ENCODE data around the gene CTIF.

CTIF gene

DNA sequence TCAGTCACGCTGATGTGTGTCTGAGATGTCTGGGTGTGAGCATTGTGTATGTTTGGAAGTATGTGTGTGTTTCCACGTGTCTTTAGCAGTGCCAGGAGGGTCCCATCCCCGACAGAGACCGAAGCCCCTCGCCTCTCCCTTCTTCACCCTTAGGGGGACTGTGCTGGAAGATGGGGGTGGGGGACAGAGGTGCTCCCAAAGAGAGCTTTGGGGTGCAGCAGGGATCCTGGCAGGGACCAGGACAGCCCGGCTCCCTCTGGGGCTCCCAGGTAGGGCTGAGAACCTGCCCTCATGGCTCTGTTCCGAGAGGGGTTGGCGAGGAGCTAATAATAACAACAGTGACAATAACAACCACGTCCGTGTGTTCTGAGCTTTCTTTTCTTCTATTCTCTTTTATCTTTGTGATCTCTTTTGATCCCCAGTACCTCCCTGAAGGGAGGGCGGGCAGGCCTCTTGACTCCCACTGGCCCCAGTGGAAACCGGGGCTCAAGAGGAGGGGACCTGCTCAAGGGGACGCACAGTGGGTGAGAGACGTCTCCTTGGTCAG lies 354.3 kb downstream of the CTIF start:
- FAIRE-seq (no peak), DNase-seq (ENCODE audit: insufficient read length, low spot score) (no peak)
- TF ChIP-seq POLR2A (IDR thresholded peaks at IDR 0.05; ENCODE audit: low read depth, low read length) (no peak), SPI1 (IDR thresholded peaks at IDR 0.05; ENCODE audit: low read depth, low read length) (no peak), POLR2AphosphoS5 (IDR thresholded peaks at IDR 0.05; ENCODE audit: low read depth, low read length) (no peak), POU2F2 (IDR thresholded peaks at IDR 0.05; ENCODE audit: low read depth, low read length) (no peak), PAX5 (IDR thresholded peaks at IDR 0.05; ENCODE audit: insufficient read depth, low read length, severe bottlenecking) (no peak), TAF1 (IDR thresholded peaks at IDR 0.05; ENCODE audit: low read depth, low read length) (no peak)

DNA sequence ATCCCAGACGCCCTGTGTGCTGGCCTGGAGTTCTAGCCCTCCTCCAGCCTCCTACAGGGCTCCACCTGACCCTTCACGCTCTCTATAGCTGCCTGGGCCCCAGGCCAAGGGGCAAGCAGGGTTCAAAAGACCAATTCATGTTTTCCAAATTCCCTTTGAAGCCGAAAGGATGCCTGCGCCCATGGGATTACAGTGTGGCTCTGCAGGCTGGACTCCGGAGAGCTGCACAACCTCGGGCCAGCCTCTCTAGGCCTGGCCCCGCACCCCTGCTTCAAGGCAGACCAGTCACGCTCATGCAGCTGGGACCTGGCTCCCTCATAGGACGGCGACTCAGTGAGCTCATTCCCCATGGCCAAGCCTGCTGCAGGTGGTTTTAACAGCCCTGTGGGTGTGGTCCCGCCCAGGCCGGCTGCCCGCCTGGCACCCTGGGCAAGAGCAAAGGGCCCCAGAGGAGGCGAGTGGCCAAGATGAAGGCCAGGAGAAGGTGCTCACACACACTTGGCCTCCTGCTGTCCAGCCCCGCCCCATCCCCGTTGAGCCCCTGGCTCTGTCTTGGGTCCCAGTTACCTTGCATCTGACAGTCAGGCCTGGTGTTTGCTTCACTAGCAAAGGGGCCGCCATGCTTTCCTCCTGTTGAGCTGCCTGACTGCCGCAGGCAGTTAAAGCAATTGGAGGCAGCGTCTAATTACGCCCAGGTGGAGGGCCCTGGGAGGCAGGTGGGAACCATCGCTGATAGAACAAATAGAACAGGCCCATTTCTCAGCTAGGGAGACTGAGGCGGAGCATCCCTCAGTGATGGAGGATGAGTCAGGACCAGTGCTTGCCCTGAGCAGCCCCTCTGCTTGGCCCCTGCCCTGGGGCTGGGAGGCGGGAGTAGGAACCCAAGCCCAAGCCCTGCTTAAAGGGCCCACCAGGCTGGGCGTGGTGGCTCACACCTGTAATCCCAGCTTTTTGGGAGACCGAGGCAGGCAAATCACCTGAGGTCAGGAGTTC lies 355.1 kb downstream of the CTIF start:
- no peak for DNase-seq (ENCODE audit: insufficient read length, low spot score)
- FAIRE-seq = no peak
- TF ChIP-seq PAX5 (IDR thresholded peaks at IDR 0.05; ENCODE audit: insufficient read depth, low read length, severe bottlenecking) (no peak), POU2F2 (IDR thresholded peaks at IDR 0.05; ENCODE audit: low read depth, low read length) (no peak), POLR2AphosphoS5 (IDR thresholded peaks at IDR 0.05; ENCODE audit: low read depth, low read length) (no peak), SPI1 (IDR thresholded peaks at IDR 0.05; ENCODE audit: low read depth, low read length) (no peak), POLR2A (IDR thresholded peaks at IDR 0.05; ENCODE audit: low read depth, low read length) (no peak), TAF1 (IDR thresholded peaks at IDR 0.05; ENCODE audit: low read depth, low read length) (no peak)

DNA sequence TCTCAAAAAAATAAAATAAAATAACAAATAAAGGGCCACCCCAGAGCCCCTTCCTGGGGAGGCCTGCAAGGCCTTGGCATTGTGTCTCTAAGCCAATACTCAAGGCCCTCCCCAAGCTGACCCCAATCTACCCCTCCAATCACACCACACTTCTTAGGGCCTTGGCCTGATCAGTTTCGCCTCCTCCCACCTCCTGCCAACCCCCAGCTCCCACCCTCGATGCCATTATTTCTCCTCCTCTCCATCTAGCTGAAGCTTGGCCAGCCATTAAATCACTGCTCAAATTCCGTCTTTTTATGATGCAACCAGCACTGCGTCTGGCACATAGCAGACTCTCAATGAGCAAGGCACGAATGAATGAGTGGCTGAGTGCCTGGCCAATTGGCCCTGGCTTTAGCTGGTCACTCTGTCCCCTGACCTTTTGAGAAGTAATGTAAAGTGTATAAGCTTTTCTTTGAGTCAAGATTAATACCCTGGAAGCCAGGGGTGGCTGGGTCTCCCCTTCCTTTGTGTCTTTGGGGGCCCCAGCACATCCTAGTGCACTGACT lies 356.0 kb downstream of the CTIF start:
- FAIRE-seq (no peak), DNase-seq (ENCODE audit: insufficient read length, low spot score) (no peak)

DNA sequence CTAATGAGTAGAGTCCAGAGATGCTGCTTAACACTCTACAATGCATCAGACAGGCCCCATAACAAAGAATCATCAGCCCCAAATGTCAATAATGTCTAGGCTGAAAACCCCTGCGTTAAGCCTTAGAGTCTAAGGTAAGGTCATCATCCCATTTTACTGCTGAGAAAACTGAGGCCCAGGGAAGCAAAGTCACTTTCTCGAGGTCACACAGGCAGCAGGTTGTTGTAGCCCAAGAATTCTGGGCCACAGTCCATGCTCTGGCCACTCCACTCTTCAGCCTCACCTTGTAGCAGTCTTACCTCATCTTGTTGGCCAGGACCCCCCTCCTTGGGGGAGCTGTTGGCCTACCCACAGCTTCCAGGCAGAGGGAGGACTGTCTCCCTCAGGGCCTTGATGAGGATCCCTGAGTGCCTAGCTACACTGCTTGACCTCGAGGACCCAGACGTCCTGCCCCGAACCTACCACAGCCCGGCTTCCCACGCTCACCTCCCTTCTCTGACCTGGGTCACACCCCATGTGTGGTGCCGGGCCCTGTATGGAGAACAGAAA lies 357.6 kb downstream of the CTIF start:
- TF ChIP-seq POLR2AphosphoS5 (IDR thresholded peaks at IDR 0.05; ENCODE audit: low read depth, low read length) (no peak), TAF1 (IDR thresholded peaks at IDR 0.05; ENCODE audit: low read depth, low read length) (no peak), POU2F2 (IDR thresholded peaks at IDR 0.05; ENCODE audit: low read depth, low read length) (no peak), PAX5 (IDR thresholded peaks at IDR 0.05; ENCODE audit: insufficient read depth, low read length, severe bottlenecking) (no peak), SPI1 (IDR thresholded peaks at IDR 0.05; ENCODE audit: low read depth, low read length) (no peak), POLR2A (IDR thresholded peaks at IDR 0.05; ENCODE audit: low read depth, low read length) (no peak)
- DNase-seq (ENCODE audit: insufficient read length, low spot score) (no peak), FAIRE-seq (no peak)

More for the DNA sequence above, 356.0 kb downstream of the CTIF start:
- TF ChIP-seq TAF1 (IDR thresholded peaks at IDR 0.05; ENCODE audit: low read depth, low read length) = no peak
- no peak for TF ChIP-seq SPI1 (IDR thresholded peaks at IDR 0.05; ENCODE audit: low read depth, low read length)
- TF ChIP-seq POU2F2 (IDR thresholded peaks at IDR 0.05; ENCODE audit: low read depth, low read length) = no peak
- TF ChIP-seq PAX5 (IDR thresholded peaks at IDR 0.05; ENCODE audit: insufficient read depth, low read length, severe bottlenecking) = no peak
- no peak for TF ChIP-seq POLR2AphosphoS5 (IDR thresholded peaks at IDR 0.05; ENCODE audit: low read depth, low read length)
- TF ChIP-seq POLR2A (IDR thresholded peaks at IDR 0.05; ENCODE audit: low read depth, low read length) = no peak

DNA sequence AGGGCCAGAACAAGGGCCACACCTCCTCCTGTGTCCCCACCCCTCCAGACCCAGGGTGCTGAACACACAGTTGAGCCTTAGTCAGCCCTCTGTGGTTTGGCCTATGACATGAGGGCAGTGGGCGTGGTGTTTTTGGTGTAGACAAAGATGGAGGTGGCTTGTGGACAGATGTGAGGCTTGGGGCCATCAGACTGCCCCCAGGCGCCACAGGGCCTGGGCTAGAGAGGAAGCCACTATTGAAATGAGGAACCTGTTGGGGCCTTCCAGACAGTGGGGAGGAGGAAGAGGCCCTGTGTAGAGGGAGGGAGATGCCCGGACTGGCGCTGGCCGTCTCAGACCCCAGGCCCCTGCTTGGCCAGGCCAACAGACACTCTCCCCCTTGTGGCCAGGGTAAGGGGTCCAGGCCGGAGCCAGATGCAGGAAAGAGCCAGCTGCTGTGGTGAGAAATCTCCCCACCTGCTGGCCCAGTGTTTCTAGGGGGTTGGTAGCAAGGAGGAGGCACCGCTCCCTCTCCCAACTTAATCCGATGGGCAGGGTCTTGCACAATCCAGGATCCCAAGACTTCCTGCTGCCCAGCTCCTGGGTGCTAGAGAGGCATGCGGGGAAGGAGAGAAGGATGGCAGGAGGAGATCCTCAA lies 358.2 kb downstream of the CTIF start:
- DNase-seq (ENCODE audit: insufficient read length, low spot score) (peak; percentile 41), FAIRE-seq (peak; percentile 86)
- no peak for TF ChIP-seq PAX5 (IDR thresholded peaks at IDR 0.05; ENCODE audit: insufficient read depth, low read length, severe bottlenecking)
- no peak for TF ChIP-seq TAF1 (IDR thresholded peaks at IDR 0.05; ENCODE audit: low read depth, low read length)
- TF ChIP-seq SPI1 (IDR thresholded peaks at IDR 0.05; ENCODE audit: low read depth, low read length) = peak; percentile 46
- no peak for TF ChIP-seq POLR2AphosphoS5 (IDR thresholded peaks at IDR 0.05; ENCODE audit: low read depth, low read length)

DNA sequence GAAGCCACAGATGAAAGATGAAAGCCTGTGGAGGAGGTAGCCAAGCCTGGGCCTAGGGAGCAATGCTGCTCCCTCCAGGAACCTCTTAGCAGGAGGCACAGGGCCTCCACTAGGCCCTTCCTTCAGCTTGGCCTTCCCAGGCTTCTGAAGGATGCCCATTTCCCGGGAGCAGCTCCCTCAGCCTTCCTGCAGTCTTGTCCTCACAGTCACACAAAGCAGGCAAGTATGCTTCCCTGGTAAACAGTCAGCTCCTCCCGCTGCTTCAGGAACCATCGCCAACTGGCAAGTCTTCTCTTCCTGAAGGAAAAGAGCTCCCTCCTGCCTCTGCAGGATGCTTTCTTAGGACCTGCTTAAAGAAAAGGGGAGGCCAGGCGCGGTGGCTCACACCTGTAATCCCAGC lies 358.7 kb downstream of the CTIF start:
- no peak for TF ChIP-seq TAF1 (IDR thresholded peaks at IDR 0.05; ENCODE audit: low read depth, low read length)
- no peak for TF ChIP-seq SPI1 (IDR thresholded peaks at IDR 0.05; ENCODE audit: low read depth, low read length)
- TF ChIP-seq POLR2A (IDR thresholded peaks at IDR 0.05; ENCODE audit: low read depth, low read length) = no peak
- FAIRE-seq (no peak), DNase-seq (ENCODE audit: insufficient read length, low spot score) (no peak)

DNA sequence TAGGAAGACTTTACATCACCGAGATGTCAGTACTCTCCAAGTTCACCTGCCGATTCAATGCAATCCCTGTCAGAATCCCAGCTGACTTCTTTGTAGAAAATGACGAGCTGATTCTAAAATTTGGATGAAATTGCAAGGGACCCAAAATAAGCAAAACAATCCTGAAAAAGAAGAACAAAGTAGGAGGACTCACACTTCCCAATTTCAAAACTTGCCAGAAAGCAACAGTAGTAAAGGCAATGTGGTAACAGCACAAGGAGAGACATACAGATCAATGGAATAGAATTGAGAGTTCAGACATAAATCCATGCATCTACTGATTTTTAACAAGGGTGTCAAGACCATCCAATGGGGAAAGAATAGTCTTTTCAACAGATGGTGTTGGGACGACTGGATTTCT lies 359.7 kb downstream of the CTIF start:
- DNase-seq (ENCODE audit: insufficient read length, low spot score) = no peak
- no peak for TF ChIP-seq POLR2A (IDR thresholded peaks at IDR 0.05; ENCODE audit: low read depth, low read length)
- no peak for TF ChIP-seq SPI1 (IDR thresholded peaks at IDR 0.05; ENCODE audit: low read depth, low read length)
- TF ChIP-seq POLR2AphosphoS5 (IDR thresholded peaks at IDR 0.05; ENCODE audit: low read depth, low read length) = no peak
- TF ChIP-seq PAX5 (IDR thresholded peaks at IDR 0.05; ENCODE audit: insufficient read depth, low read length, severe bottlenecking) = no peak
- TF ChIP-seq POU2F2 (IDR thresholded peaks at IDR 0.05; ENCODE audit: low read depth, low read length) = no peak
- no peak for TF ChIP-seq TAF1 (IDR thresholded peaks at IDR 0.05; ENCODE audit: low read depth, low read length)
- no peak for FAIRE-seq

DNA sequence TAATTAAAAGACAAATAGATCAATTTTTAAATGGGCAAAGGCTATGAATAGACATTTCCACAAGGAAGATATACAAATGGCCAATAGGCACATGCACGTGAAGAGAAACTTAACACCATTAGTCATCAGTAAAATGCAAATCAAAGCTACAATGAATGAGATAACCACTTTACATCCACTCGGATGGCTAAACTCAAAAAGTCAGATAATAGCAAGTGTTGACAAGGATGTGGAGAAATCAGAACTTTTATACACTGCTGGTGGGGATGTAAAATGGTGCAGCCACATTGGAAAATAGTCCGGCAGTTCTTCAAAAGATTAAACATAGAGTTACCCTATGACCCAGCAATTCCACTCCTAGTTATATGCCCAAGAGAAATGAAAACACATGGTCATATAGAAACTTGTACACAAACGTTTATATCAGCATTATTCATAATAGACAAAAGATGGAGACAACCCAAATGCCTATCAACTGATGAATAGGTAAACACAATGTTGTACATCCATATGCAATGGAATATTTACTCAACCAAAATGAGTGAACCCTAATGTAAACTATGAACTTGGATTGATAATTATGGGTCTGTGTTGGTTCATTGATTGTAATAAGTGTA lies 360.8 kb downstream of the CTIF start:
- no peak for TF ChIP-seq TAF1 (IDR thresholded peaks at IDR 0.05; ENCODE audit: low read depth, low read length)
- TF ChIP-seq POLR2A (IDR thresholded peaks at IDR 0.05; ENCODE audit: low read depth, low read length) = no peak
- no peak for TF ChIP-seq POU2F2 (IDR thresholded peaks at IDR 0.05; ENCODE audit: low read depth, low read length)
- TF ChIP-seq POLR2AphosphoS5 (IDR thresholded peaks at IDR 0.05; ENCODE audit: low read depth, low read length) = no peak
- TF ChIP-seq PAX5 (IDR thresholded peaks at IDR 0.05; ENCODE audit: insufficient read depth, low read length, severe bottlenecking) = no peak
- no peak for TF ChIP-seq SPI1 (IDR thresholded peaks at IDR 0.05; ENCODE audit: low read depth, low read length)
- FAIRE-seq (peak; percentile 51), DNase-seq (ENCODE audit: insufficient read length, low spot score) (no peak)

Measured in GM12891 (cell line).